CD4-positive, alpha-beta memory T cell (primary cell): ENCODE measurements around the gene PHACTR3. TPM values are rescaled to one million over a fixed set of nuclear protein-coding genes. Genes with fewer than 3 reads are reported as not detected.

Experiments
- CTCF ChIA-PET: fragments of 350-600 bp; sonication (Branson Sonifier 250); formaldehyde crosslinking; loops from one replicate; lab custom pipeline; 2021; ENCODE audit warnings: inconsistent platforms; ENCODE audit not compliant: partially characterized antibody; lab: Charles Lee
- POLR2A ChIA-PET: fragments of 350-600 bp; sonication (Branson Sonifier 250); formaldehyde crosslinking; loops from one replicate; lab custom pipeline; 2021; ENCODE audit not compliant: partially characterized antibody; lab: Charles Lee
- DNase-seq, 5 donors: peaks; one replicate each; pipeline versions ENCODE4 v3.0.0 to v3.0.0-alpha.2; 2020 to 2022; ENCODE audit warnings: mixed read lengths in 1 of 5
- H3K27ac ChIP-seq: one replicate; pipeline ENCODE4 v1.7.0; 2013; ENCODE audit warnings: low read depth, low read length
- H3K27me3 ChIP-seq: 2 replicates; pipeline ENCODE4 v1.7.0; 2013; ENCODE audit warnings: mild to moderate bottlenecking, low read length, moderate library complexity; ENCODE audit not compliant: insufficient read depth
- H3K36me3 ChIP-seq: 2 replicates; pipeline ENCODE4 v1.7.0; 2013; ENCODE audit warnings: mild to moderate bottlenecking, low read length, moderate library complexity; ENCODE audit not compliant: insufficient read depth
- H3K4me1 ChIP-seq: 2 replicates; pipeline ENCODE4 v1.7.0; 2013; ENCODE audit warnings: mild to moderate bottlenecking, low read length, moderate library complexity; ENCODE audit not compliant: insufficient read depth
- H3K4me3 ChIP-seq, 2 donors: one replicate each; pipeline ENCODE4 v1.7.0; 2013; ENCODE audit warnings: low read length in 2 of 2, mild to moderate bottlenecking in 1 of 2
- H3K9me3 ChIP-seq, 2 donors: one replicate each; pipeline ENCODE4 v1.7.0; 2013; ENCODE audit warnings: low read length in 2 of 2, control low read depth in 1 of 2; ENCODE audit not compliant: control insufficient read depth in 1 of 2
- H3K27ac Mint-ChIP-seq, 7 donors: one replicate each; pipeline ENCODE4 v1.8.0; 2020 to 2021; ENCODE audit warnings: mixed read lengths in 7 of 7, mild to moderate bottlenecking in 6 of 7, inconsistent platforms in 3 of 7, moderate library complexity in 3 of 7
- H3K27me3 Mint-ChIP-seq, 2 donors: one replicate each; pipeline ENCODE4 v1.8.0; 2020 to 2021; ENCODE audit warnings: mixed read lengths in 2 of 2
- H3K36me3 Mint-ChIP-seq, 2 donors: one replicate each; pipeline ENCODE4 v1.8.0; 2020 to 2021; ENCODE audit warnings: mixed read lengths in 2 of 2, inconsistent platforms in 1 of 2, mild to moderate bottlenecking in 1 of 2
- H3K4me1 Mint-ChIP-seq, 4 donors: one replicate each; pipeline ENCODE4 v1.8.0; 2020 to 2021; ENCODE audit warnings: mixed read lengths in 4 of 4, mild to moderate bottlenecking in 1 of 4
- H3K4me3 Mint-ChIP-seq, 8 donors: one replicate each; pipeline ENCODE4 v1.8.0; 2020 to 2021; ENCODE audit warnings: mixed read lengths in 8 of 8, mild to moderate bottlenecking in 7 of 8, moderate library complexity in 6 of 8, inconsistent platforms in 3 of 8
- H3K9me3 Mint-ChIP-seq, 8 donors: one replicate each; pipeline ENCODE4 v1.8.0; 2020 to 2021; ENCODE audit warnings: mixed read lengths in 8 of 8, mild to moderate bottlenecking in 5 of 8, inconsistent platforms in 3 of 8, moderate library complexity in 1 of 8
- intact Hi-C: fragments of 100-400 bp; cut with micrococcal nuclease; formaldehyde crosslinking; loops from one replicate; pipeline ENCODE4 v1.15.1; 2023
- polyA plus RNA-seq, 2 donors: library from polyadenylated mRNA; unstranded; fragments of 300-500 nt; fragmentation: Illumina TruSeq; gene quantifications; one replicate each; pipeline ENCODE4 v1.2.3, GENCODE V29; 2021
- total RNA-seq, 2 experiments: library from RNA; stranded (reverse); gene quantifications; one replicate each; pipeline ENCODE4 v1.2.3, GENCODE V29; 2021

Gene PHACTR3
- total and polyA plus RNA-seq, 4 experiments from 2014 or later: not detected

DNA sequence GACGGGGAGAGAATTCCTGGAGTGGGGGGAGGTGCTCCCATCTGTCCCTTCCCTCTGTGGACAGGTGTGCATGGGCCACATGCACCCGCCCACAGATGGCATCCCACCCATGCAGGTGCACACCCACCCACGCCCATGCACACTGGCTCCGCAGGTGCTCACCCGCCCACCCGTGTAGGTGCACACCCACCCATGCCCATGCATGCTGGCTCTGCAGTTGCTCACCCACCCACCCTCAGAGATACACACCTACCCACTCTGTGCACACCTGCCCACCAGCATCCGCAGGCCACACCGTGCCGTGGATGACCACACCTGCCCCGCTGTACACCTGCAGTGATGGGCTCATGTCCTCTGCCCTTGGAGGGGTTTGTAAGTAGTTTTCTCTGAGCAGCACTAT lies 132.0 kb downstream of the PHACTR3 start:
- Histone ChIP-seq H3K4me1 (no peaks in the 10 kb centered on the region), H3K27ac (no peak overlapping the region), H3K36me3 (no peaks in the 10 kb centered on the region), H3K27me3 (no peaks in the 10 kb centered on the region), H3K4me3 (no peak overlapping the region), H3K9me3 (no peaks in the 10 kb centered on the region)
- no peak for DNase-seq
- no peaks in the 10 kb centered on the region for H3K4me1 Mint-ChIP-seq
- H3K36me3 Mint-ChIP-seq: no peaks in the 10 kb centered on the region
- intact Hi-C loops: no loop called here
- ChIA-PET POLR2A (no interaction called here), CTCF (no interaction called here)
- peaks cover 0 to 2% (median 0%) of the 10 kb centered on the region in 8 donors for H3K9me3 Mint-ChIP-seq
- H3K4me3 Mint-ChIP-seq: no peak overlapping the region
- H3K27ac Mint-ChIP-seq: no peak overlapping the region
- peaks cover 3 to 4% of the 10 kb centered on the region in 2 donors for H3K27me3 Mint-ChIP-seq

DNA sequence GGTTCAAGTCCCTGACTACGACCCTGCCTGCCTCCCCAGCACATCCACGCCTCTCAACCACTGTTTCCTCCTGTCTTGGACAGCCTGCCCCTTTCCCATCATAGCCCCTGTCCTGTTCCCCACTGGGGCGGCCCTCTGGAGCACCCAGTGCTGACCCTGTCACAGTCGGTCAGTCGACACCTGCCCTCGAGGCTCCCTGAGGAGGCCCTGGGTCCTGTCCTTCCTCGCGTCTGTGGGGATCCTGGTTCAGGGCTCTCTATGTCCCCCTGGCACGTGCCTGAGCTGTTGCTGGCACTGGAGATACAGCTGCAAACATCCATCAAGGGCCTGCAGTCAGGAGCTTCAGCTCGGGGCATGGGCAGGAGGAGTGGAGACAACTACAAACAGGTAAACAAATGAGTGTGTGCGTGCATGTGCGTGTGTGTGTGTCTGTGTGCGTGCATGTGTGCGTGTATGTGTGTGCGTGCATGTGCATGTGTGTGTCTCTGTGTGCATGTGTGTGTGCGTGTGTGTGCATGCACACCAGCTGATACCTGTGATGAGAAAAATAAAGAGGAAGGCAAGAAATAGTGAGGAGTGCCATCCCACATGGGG lies 132.8 kb downstream of the PHACTR3 start:
- ChIA-PET POLR2A (no interaction called here), CTCF (no interaction called here)
- H3K9me3 Mint-ChIP-seq: peaks cover 0 to 2% (median 0%) of the 10 kb centered on the region in 8 donors
- intact Hi-C loops: no loop called here
- no peak overlapping the region for H3K4me3 Mint-ChIP-seq
- no peak overlapping the region for H3K27ac ChIP-seq
- H3K4me1 Mint-ChIP-seq: no peaks in the 10 kb centered on the region
- H3K36me3 ChIP-seq: no peaks in the 10 kb centered on the region
- H3K27ac Mint-ChIP-seq: no peak overlapping the region
- no peak overlapping the region for H3K4me3 ChIP-seq
- no peaks in the 10 kb centered on the region for H3K9me3 ChIP-seq
- no peaks in the 10 kb centered on the region for H3K4me1 ChIP-seq
- H3K27me3 Mint-ChIP-seq: peaks cover 3 to 5% of the 10 kb centered on the region in 2 donors
- H3K27me3 ChIP-seq: no peaks in the 10 kb centered on the region
- no peaks in the 10 kb centered on the region for H3K36me3 Mint-ChIP-seq
- no peak for DNase-seq

DNA sequence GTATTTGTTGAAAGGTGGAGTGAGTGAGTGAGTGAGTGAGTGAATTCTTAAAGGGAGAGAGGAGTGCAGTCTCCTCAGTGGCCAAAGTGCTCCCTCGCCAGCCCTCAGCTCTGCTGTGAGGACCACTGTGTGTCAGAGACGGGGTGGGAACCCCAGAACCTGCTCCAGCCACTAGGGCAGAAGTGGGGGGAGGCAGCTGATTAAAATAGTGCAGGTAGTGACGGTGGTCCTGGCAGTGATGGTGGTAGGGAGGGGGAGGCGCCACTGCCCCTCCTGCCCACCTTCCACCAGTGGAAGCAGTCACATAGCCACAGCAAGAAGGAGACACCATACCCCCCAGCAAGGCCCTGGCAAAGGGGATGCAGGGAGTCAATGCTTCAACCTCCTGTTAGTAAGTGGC lies 133.5 kb downstream of the PHACTR3 start:
- H3K9me3 Mint-ChIP-seq: peaks cover 0 to 2% (median 0%) of the 10 kb centered on the region in 8 donors
- no peaks in the 10 kb centered on the region for H3K27me3 ChIP-seq
- H3K27me3 Mint-ChIP-seq: peaks cover 5% of the 10 kb centered on the region in 2 donors
- ChIA-PET CTCF (no interaction called here), POLR2A (no interaction called here)
- H3K36me3 Mint-ChIP-seq: no peaks in the 10 kb centered on the region
- no peaks in the 10 kb centered on the region for H3K9me3 ChIP-seq
- no peaks in the 10 kb centered on the region for H3K36me3 ChIP-seq
- H3K27ac Mint-ChIP-seq: no peak overlapping the region
- DNase-seq: no peak
- H3K4me3 Mint-ChIP-seq: no peak overlapping the region
- no peak overlapping the region for H3K4me3 ChIP-seq
- H3K4me1 Mint-ChIP-seq: peaks cover 0 to 2% (median 0%) of the 10 kb centered on the region in 4 donors
- H3K27ac ChIP-seq: no peak overlapping the region
- intact Hi-C loops: no loop called here
- no peaks in the 10 kb centered on the region for H3K4me1 ChIP-seq

DNA sequence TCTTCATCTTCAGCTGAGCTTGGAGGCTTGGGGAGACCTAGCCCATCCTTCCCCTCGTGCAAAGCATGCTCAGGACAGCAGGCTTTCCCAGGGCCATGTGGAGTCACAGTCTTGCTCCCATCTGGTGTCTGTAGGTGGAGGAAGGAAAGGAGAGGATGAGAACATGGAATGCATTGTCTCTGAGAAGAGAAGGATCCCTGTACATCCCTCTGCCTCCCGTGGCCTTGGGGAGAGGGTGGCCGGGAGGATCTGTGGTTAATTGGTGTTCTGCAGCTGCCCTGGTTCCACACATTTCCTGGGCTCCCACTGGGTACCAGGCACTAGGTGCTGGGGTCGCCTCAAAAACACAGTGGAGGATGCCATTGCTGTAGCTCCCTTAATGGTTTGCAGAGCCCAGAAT lies 134.5 kb downstream of the PHACTR3 start:
- Mint-ChIP-seq H3K36me3 (no peaks in the 10 kb centered on the region), H3K27ac (no peak overlapping the region), H3K27me3 (peaks cover 5% of the 10 kb centered on the region in 2 donors), H3K4me3 (no peak overlapping the region), H3K4me1 (peaks cover 0 to 2% (median 0%) of the 10 kb centered on the region in 4 donors), H3K9me3 (peaks cover 0 to 2% (median 0%) of the 10 kb centered on the region in 8 donors)
- Histone ChIP-seq H3K27me3 (no peaks in the 10 kb centered on the region), H3K4me1 (no peaks in the 10 kb centered on the region), H3K4me3 (no peak overlapping the region), H3K36me3 (no peaks in the 10 kb centered on the region), H3K9me3 (no peaks in the 10 kb centered on the region), H3K27ac (no peak overlapping the region)
- intact Hi-C loops: no loop called here
- no peak for DNase-seq
- ChIA-PET POLR2A (no interaction called here), CTCF (no interaction called here)

DNA sequence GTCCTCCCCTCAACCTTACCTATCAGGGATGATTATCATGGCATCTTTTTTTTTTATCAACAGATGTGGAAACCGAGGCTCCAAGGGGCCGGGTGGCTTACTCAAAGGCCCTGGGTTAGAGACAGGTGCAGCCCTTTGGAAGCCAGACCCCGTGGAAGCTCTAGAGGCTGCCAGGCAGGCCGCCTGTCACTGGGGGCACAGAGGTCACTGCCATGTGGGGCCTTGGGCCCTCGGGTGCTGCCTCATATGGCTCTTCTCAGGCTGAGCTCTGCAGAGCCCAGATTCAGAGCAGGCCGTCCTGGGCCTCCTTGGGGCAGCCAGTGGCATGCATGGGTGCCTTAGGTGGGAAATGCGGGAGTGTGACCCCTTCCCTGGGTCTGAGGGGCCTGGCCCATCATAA lies 136.3 kb downstream of the PHACTR3 start:
- peaks cover 0 to 2% (median 0%) of the 10 kb centered on the region in 8 donors for H3K9me3 Mint-ChIP-seq

DNA sequence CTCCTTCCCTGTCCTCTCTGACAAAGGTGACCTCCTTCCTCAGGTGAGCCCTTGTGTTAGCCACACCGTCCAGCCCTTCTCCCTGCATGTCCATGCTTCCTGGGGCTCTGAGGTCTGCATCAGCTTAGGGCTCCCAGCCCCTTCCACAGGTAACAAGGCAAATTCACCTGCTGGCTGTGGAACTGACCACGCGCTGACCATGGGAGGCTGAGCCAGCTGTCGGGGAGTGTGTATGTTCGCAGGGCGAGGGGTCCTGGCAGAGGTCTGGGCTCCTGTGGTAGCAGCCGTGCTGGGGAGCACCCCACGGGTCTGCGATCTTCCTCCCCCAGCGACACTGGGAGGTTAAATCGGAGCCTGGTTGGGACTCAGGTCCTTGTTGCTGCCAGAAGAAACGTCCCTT lies 136.7 kb downstream of the PHACTR3 start:
- CTCF ChIA-PET: no interaction called here
- H3K27me3 ChIP-seq: no peaks in the 10 kb centered on the region
- POLR2A ChIA-PET: no interaction called here
- intact Hi-C loops: no loop called here
- no peaks in the 10 kb centered on the region for H3K4me1 ChIP-seq
- H3K9me3 Mint-ChIP-seq: peaks cover 0 to 2% (median 0%) of the 10 kb centered on the region in 8 donors
- no peak overlapping the region for H3K27ac ChIP-seq
- H3K27me3 Mint-ChIP-seq: peaks cover 5% of the 10 kb centered on the region in 2 donors
- H3K4me3 ChIP-seq: no peak overlapping the region
- H3K36me3 ChIP-seq: no peaks in the 10 kb centered on the region
- H3K27ac Mint-ChIP-seq: no peak overlapping the region
- no peaks in the 10 kb centered on the region for H3K9me3 ChIP-seq
- DNase-seq: no peak
- H3K4me1 Mint-ChIP-seq: peaks cover 0 to 2% (median 0%) of the 10 kb centered on the region in 4 donors
- H3K4me3 Mint-ChIP-seq: no peak overlapping the region
- H3K36me3 Mint-ChIP-seq: no peaks in the 10 kb centered on the region

More for the DNA sequence above, 136.3 kb downstream of the PHACTR3 start:
- no peak overlapping the region for H3K27ac Mint-ChIP-seq
- H3K27me3 Mint-ChIP-seq: peaks cover 5% of the 10 kb centered on the region in 2 donors
- POLR2A ChIA-PET: no interaction called here
- Histone ChIP-seq H3K27me3 (no peaks in the 10 kb centered on the region), H3K36me3 (no peaks in the 10 kb centered on the region), H3K9me3 (no peaks in the 10 kb centered on the region), H3K27ac (no peak overlapping the region), H3K4me3 (no peak overlapping the region), H3K4me1 (no peaks in the 10 kb centered on the region)
- DNase-seq: no peak
- peaks cover 0 to 2% (median 0%) of the 10 kb centered on the region in 4 donors for H3K4me1 Mint-ChIP-seq
- no peak overlapping the region for H3K4me3 Mint-ChIP-seq
- no peaks in the 10 kb centered on the region for H3K36me3 Mint-ChIP-seq
- CTCF ChIA-PET: no interaction called here
- intact Hi-C loops: no loop called here

DNA sequence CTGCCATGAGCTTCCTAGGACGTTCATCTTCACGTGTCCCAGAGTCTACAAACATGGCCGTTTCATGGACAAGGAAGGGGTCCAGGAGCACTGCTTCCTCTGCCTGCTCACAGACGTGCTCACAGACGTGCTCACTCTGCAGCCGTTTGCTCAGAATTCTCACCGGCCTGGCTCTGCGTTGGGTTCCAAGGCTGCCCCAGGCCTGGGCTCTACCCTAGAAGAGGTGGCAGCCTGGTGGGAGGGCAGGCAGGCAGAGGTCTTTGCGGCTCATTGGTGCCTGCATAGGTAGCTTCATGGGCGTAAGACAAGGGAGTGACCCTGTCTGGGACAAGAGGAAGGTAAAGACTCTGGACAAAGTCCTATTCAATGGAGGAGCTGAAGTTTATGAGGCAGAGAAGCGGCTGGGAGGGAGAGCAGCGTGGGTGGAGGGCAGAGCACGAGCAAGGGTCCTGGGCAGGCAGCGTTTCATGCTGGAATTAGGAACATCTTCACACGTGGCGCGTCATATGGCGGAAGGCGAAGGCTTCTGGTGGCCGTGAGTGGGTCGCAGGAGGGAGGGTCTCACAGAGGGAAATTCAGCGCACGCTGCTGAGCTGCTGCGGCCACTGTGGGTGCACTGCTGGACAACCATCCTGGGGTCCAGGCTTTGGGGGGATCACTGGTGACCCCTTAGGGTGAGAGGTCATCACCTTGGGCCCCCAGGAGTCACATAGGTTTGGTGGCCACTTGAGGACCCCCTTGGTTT lies 138.2 kb downstream of the PHACTR3 start:
- no peak for DNase-seq
- POLR2A ChIA-PET: no interaction called here
- Mint-ChIP-seq H3K36me3 (no peaks in the 10 kb centered on the region), H3K27me3 (peaks cover 3 to 4% of the 10 kb centered on the region in 2 donors), H3K4me1 (peaks cover 0 to 2% (median 0%) of the 10 kb centered on the region in 4 donors), H3K9me3 (peaks cover 0 to 2% (median 0%) of the 10 kb centered on the region in 8 donors), H3K4me3 (no peak overlapping the region), H3K27ac (no peak overlapping the region)
- Histone ChIP-seq H3K4me1 (no peaks in the 10 kb centered on the region), H3K27ac (no peak overlapping the region), H3K9me3 (no peaks in the 10 kb centered on the region), H3K36me3 (no peaks in the 10 kb centered on the region), H3K4me3 (no peak overlapping the region), H3K27me3 (no peaks in the 10 kb centered on the region)
- intact Hi-C loops: no loop called here
- CTCF ChIA-PET: no interaction called here
